NCI-H526 (cell line): ENCODE results near the gene CENPM.
A peak's percentile ranks its signal among the peaks of the same experiment; 100 is the strongest.

Experiments
- DNase-seq, 2 experiments: peaks; one replicate each; lab custom pipeline; 2025; lab: John Stamatoyannopoulos, UW

CENPM gene

GRCh38 chr22:41913842-41914534 lies 33.0 kb downstream of the CENPM start:
- DNase-seq, result no peak

GRCh38 chr22:41913040-41913719 lies 33.8 kb downstream of the CENPM start:
- DNase-seq, result no peak

- no peak for DNase-seq
Observed at GRCh38 chr22:41912338-41913039, 34.5 kb downstream of the CENPM start.

GRCh38 chr22:41911001-41911611 lies 35.8 kb downstream of the CENPM start:
- DNase-seq, result no peak

- peak in 1 of 2 experiments; percentile 38 for DNase-seq
Observed at GRCh38 chr22:41910050-41911000, 36.6 kb downstream of the CENPM start.

- DNase-seq, result no peak
Observed at GRCh38 chr22:41909310-41910049, 37.5 kb downstream of the CENPM start.

GRCh38 chr22:41908411-41909309 lies 38.3 kb downstream of the CENPM start:
- DNase-seq, result no peak

GRCh38 chr22:41907436-41908401 lies 39.2 kb downstream of the CENPM start:
- DNase-seq, result no peak

GRCh38 chr22:41906822-41907221 lies 40.1 kb downstream of the CENPM start:
- DNase-seq, result no peak

GRCh38 chr22:41905411-41906202 lies 41.3 kb downstream of the CENPM start:
- DNase-seq, result no peak

GRCh38 chr22:41904450-41905410 lies 42.2 kb downstream of the CENPM start:
- DNase-seq, result no peak

GRCh38 chr22:41902932-41903421 lies 44.0 kb downstream of the CENPM start:
- no peak for DNase-seq

GRCh38 chr22:41902016-41902415 lies 44.9 kb downstream of the CENPM start:
- DNase-seq, result no peak

- DNase-seq, result no peak
Observed at GRCh38 chr22:41900652-41901312, 46.2 kb downstream of the CENPM start.

- DNase-seq, result no peak
Observed at GRCh38 chr22:41899992-41900651, 46.8 kb downstream of the CENPM start.
